Stomach (tissue), 9 donors: ENCODE data around the gene EIPR1. TPM values are rescaled to one million over a fixed set of nuclear protein-coding genes. Genes with fewer than 3 reads are reported as not detected.

ENCODE experiments used
- DNase-seq, 2 donors: peaks; one replicate each; pipeline versions ENCODE4 v3.0.0 to v3.0.0-alpha.2; 2013 to 2019
- H3K27ac ChIP-seq, 5 donors: fragments of 200-600 bp in 4 of 5; sonication (generic) in 4 of 5; one replicate each; pipeline ENCODE4 v1.5.1; 2013 to 2019; ENCODE audit warnings: mild to moderate bottlenecking in 1 of 5, moderate library complexity in 1 of 5
- H3K27me3 ChIP-seq, 3 donors: fragments of 200-600 bp; sonication (generic); one replicate each; pipeline ENCODE4 v1.5.1; 2017 to 2019; ENCODE audit warnings: mixed run types in 1 of 3
- H3K36me3 ChIP-seq, 4 donors: fragments of 200-600 bp; sonication (generic); 1 replicate in 3 of 4; 2 replicates in 1 of 4; pipeline ENCODE4 v1.5.1; 2016 to 2019
- H3K4me1 ChIP-seq, 4 donors: fragments of 200-600 bp; sonication (generic); one replicate each; pipeline ENCODE4 v1.5.1; 2016 to 2019
- H3K4me3 ChIP-seq, 4 donors: fragments of 200-600 bp; sonication (generic) in 3 of 4; one replicate each; pipeline ENCODE4 v1.5.1; 2016 to 2019; ENCODE audit warnings: mild to moderate bottlenecking in 1 of 4
- H3K9me3 ChIP-seq, 4 donors: fragments of 200-600 bp; sonication (generic); one replicate each; pipeline ENCODE4 v1.5.1; 2016 to 2019
- EP300 ChIP-seq: sonication (generic); formaldehyde crosslinking; IDR thresholded peaks from one replicate; pipeline ENCODE4 v1.6.1; 2017; ENCODE audit warnings: antibody characterized with exemption
- POLR2A ChIP-seq, 4 donors: fragments of 450-650 bp; IDR thresholded peaks; one replicate each; pipeline ENCODE4 v1.6.1; 2016; ENCODE audit warnings: antibody characterized with exemption in 4 of 4, control low read depth in 2 of 4, mild to moderate bottlenecking in 1 of 4, moderate library complexity in 1 of 4
- POLR2AphosphoS5 ChIP-seq, 3 donors: sonication (generic); formaldehyde crosslinking; IDR thresholded peaks; one replicate each; pipeline ENCODE4 v1.6.1; 2016; ENCODE audit warnings: antibody characterized with exemption in 3 of 3
- WGBS, 5 donors: extraction: QIAGEN DNeasy Blood & Tissue Kit in 3 of 5; methylation state at CpG; one replicate each; pipeline versions ENCODE4 v1.1.5 to v1.1.7; 2013 to 2018; 5-methylcytosine and 5-hydroxymethylcytosine counted together
- intact Hi-C: fragments of 100-400 bp; cut with DNase I; formaldehyde crosslinking; loops from one replicate; pipeline ENCODE4 v1.15.1; 2023; ENCODE audit warnings: low total_unique reads
- polyA plus RNA-seq, 3 donors: library from polyadenylated mRNA; stranded (reverse); fragments of 200-250 nt; gene quantifications; one replicate each; pipeline ENCODE4 v1.2.3, GENCODE V29; 2013
- total RNA-seq, 5 donors: library from RNA; depleted of rRNA; stranded (reverse); fragments of >200 nt; gene quantifications; one replicate each; pipeline versions ENCODE4 v1.1.0 to v1.2.3, GENCODE V29; 2014 to 2016
- TF ChIP-seq, protein P1 (sequence below), 7 experiments: fragments of 450-650 bp in 4 of 7; fragments of 200-600 bp in 3 of 7; sonication (generic) in 3 of 7; IDR thresholded peaks; one replicate each; pipeline ENCODE4 v1.5.1; 2016 to 2019; ENCODE audit warnings: antibody characterized with exemption in 7 of 7, control low read depth in 2 of 7, mild to moderate bottlenecking in 1 of 7
- donor health status: healthy with polysubstance abuse.
- donor health status: Bipolar disorder and iron deficiency.
- donor health status: healthy.

EIPR1 gene
- total and polyA plus RNA-seq, 8 donors: 1.2 to 39.4 (median 12.7) TPM

- WGBS, 5 donors: 51 to 73% (median 61%) methylated on average over 9 of the region's 9 CpGs
- intact Hi-C loops: no loop called here
- Histone ChIP-seq H3K9me3 (peaks cover 0 to 1% (median 0%) of the 10 kb centered on the region in 4 donors), H3K4me1 (peaks cover 0 to 4% (median 0%) of the 10 kb centered on the region in 4 donors), H3K27ac (no peak overlapping the region), H3K4me3 (no peak overlapping the region), H3K27me3 (no peaks in the 10 kb centered on the region), H3K36me3 (peaks cover 0 to 3% (median 0%) of the 10 kb centered on the region in 4 donors)
- TF ChIP-seq EP300: no peak
- peak in 1 of 2 donors; percentile 60 for DNase-seq
Measured at GRCh38 chr2:3242747-3243369, 134.8 kb downstream of the EIPR1 start.

DNA sequence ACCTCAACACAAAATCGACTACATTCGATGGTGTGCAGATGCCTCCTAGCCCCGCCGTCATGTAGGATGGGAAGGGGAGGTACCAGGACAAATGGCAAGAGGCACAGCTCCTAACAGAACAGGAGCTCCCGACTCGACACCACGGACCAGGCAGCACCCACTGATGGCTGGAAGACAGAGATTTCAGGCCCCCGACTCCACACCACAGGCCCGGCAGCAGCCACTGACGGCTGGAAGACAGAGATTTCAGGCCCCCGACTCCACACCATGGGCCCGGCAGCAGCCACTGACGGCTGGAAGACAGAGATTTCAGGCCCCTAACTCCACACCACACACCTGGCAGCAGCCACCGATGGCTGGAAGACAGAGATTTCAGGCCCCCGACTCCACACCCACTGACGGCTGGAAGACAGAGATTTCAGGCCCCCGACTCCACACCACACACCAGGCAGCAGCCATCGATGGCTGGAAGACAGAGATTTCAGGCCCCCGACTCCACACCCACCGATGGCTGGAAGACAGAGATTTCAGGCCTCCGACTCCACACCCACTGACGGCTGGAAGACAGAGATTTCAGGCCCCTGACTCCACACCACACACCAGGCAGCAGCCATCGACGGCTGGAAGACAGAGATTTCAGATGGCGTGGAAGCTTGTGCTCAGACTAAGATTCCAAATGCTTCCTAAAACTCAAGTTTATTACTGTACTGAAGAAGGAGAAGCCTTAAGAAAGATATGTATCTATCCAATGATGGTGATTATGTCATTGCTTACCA lies 135.5 kb downstream of the EIPR1 start:
- Histone ChIP-seq H3K4me1 (no peaks in the 10 kb centered on the region), H3K27ac (no peak overlapping the region), H3K9me3 (no peaks in the 10 kb centered on the region), H3K36me3 (peaks cover 0 to 8% (median 0%) of the 10 kb centered on the region in 4 donors), H3K27me3 (no peaks in the 10 kb centered on the region), H3K4me3 (no peak overlapping the region)
- DNase-seq: no peak
- WGBS, 5 donors: 83 to 91% (median 87%) methylated on average over 15 to 25 of the region's 25 CpGs
- TF ChIP-seq POLR2A (IDR thresholded peaks at IDR 0.05): no peak
- TF ChIP-seq, protein P1, sequence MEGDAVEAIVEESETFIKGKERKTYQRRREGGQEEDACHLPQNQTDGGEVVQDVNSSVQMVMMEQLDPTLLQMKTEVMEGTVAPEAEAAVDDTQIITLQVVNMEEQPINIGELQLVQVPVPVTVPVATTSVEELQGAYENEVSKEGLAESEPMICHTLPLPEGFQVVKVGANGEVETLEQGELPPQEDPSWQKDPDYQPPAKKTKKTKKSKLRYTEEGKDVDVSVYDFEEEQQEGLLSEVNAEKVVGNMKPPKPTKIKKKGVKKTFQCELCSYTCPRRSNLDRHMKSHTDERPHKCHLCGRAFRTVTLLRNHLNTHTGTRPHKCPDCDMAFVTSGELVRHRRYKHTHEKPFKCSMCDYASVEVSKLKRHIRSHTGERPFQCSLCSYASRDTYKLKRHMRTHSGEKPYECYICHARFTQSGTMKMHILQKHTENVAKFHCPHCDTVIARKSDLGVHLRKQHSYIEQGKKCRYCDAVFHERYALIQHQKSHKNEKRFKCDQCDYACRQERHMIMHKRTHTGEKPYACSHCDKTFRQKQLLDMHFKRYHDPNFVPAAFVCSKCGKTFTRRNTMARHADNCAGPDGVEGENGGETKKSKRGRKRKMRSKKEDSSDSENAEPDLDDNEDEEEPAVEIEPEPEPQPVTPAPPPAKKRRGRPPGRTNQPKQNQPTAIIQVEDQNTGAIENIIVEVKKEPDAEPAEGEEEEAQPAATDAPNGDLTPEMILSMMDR (IDR thresholded peaks at IDR 0.05): no peak
- TF ChIP-seq POLR2AphosphoS5 (IDR thresholded peaks at IDR 0.05): no peak
- intact Hi-C loops: no loop called here

DNA sequence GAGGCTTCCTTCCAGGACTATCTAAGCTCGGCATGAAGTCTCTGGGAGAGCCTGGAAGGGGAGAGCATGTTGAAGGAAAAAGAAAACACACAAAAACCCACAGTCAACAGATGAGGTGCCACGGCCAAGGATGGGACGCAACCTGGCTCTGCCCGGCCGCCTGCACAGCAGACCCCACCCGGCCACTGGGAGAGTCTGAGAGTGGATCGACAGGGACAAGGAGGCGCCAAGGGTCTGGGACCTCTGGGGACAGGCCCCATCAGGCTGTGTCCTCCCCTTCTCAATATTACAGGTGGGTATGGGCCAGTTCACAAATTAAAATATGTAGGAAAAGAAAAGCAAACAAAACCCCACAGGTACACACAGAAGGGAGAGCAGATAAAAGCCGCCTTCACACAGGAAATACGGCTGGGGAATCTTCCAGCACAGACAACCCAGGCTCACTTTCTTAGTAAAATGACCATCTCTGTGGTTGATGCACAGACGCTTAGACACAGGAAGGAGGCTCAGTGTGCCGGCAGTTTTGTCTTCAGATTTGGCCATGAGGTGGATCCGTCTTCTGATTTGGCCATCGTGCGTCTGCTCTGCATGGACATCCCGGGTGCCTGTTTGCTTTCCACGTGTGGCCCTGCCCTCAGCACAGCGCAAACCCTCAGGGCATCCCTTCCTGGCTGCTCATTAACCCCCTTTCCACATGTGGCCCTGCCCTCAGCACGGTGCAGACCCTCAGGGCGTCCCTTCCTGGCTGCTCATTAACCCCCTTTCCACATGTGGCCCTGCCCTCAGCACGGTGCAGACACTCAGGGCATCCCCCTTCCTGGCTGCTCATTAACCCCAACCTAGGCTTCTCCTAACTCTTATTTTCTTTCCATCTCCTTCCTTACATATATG lies 138.4 kb downstream of the EIPR1 start:
- Histone ChIP-seq H3K4me3 (no peak overlapping the region), H3K27ac (no peak overlapping the region), H3K9me3 (no peaks in the 10 kb centered on the region), H3K36me3 (peaks cover 0 to 8% (median 0%) of the 10 kb centered on the region in 4 donors), H3K4me1 (no peaks in the 10 kb centered on the region), H3K27me3 (no peaks in the 10 kb centered on the region)
- no peak for DNase-seq
- TF ChIP-seq, protein P1 (IDR thresholded peaks at IDR 0.05): no peak
- TF ChIP-seq EP300 (no peak), POLR2A (IDR thresholded peaks at IDR 0.05) (no peak)
- intact Hi-C loops: no loop called here
- WGBS, 5 donors: 72 to 79% (median 73%) methylated on average over 21 of the region's 21 CpGs

DNA sequence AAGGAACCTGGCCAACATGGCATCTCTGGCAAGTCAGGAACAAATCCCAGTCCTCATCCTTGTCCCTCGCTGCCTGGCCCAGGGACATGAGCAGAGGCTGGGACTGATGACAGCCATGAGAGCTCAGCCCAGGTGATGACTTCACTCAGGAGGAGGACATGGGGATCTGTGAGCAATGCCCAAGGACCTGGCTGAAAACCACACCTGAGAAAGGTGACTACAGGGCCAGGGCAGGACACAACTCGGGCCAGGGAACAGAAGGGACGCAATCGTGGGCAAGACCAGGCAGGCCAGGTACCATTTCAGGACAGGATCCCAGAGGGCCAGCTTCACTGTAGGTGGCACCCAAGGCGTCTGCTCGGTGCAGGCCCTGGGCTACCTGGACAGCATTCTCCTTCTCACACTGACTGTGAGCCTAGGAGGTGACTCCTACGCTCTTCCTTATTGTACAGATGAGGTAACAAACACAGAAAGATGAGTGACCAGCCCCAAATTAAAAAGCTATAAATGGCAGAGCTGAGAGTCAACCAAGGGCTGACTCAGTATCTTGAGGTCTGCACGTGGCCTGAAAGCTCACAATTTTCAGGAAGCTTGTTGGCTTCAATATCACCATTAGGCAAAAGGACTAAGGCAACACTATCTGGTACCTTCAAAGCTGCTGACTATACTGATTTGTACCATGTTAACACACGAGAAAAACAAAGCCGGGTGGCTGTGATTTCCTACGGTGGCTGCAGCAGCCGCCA lies 141.1 kb downstream of the EIPR1 start:
- no peak overlapping the region for H3K4me3 ChIP-seq
- H3K27ac ChIP-seq: no peak overlapping the region
- no peak for DNase-seq
- H3K9me3 ChIP-seq: no peaks in the 10 kb centered on the region
- H3K4me1 ChIP-seq: no peaks in the 10 kb centered on the region
- WGBS, 5 donors: 89 to 94% (median 91%) methylated on average over 11 to 12 of the region's 12 CpGs
- no peak for TF ChIP-seq POLR2A (IDR thresholded peaks at IDR 0.05)
- TF ChIP-seq, protein P1 (IDR thresholded peaks at IDR 0.05): no peak
- TF ChIP-seq POLR2AphosphoS5 (IDR thresholded peaks at IDR 0.05): no peak
- TF ChIP-seq EP300: no peak
- intact Hi-C loops: no loop called here
- no peaks in the 10 kb centered on the region for H3K27me3 ChIP-seq
- peaks cover 0 to 13% (median 0%) of the 10 kb centered on the region in 4 donors for H3K36me3 ChIP-seq
